Activated naive CD8-positive, alpha-beta T cell treated with anti-CD3 and anti-CD28 coated beads, Interleukin-2, amount 10 ng/mL, durations not matched to agents 7 days and 5 days (primary cell): ENCODE results near the gene CPM. TPM values are rescaled to one million over a fixed set of nuclear protein-coding genes. Genes with fewer than 3 reads are reported as not detected.

ENCODE experiments used
- ATAC-seq: fragments of 150-1000 bp; cut with Tn5 transposase; one replicate; pipeline ENCODE4 v1.10.0; 2021; ENCODE audit warnings: low read depth, moderate library complexity
- POLR2A ChIA-PET: fragments of 350-600 bp; sonication (Branson Sonifier 250); formaldehyde crosslinking; loops from one replicate; lab custom pipeline; 2021; ENCODE audit warnings: antibody characterized with exemption; lab: Charles Lee
- DNase-seq: peaks from one replicate; pipeline ENCODE4 v3.0.0; 2021
- H3K27ac Mint-ChIP-seq: one replicate; pipeline ENCODE4 v1.8.0; 2022; ENCODE audit warnings: mild to moderate bottlenecking, mixed read lengths
- H3K27me3 Mint-ChIP-seq: one replicate; pipeline ENCODE4 v1.8.0; 2022; ENCODE audit warnings: mild to moderate bottlenecking, moderate library complexity, mixed read lengths
- H3K36me3 Mint-ChIP-seq: one replicate; pipeline ENCODE4 v1.8.0; 2021; ENCODE audit warnings: mild to moderate bottlenecking, mixed read lengths
- H3K4me1 Mint-ChIP-seq: one replicate; pipeline ENCODE4 v1.8.0; 2021; ENCODE audit warnings: mixed read lengths
- H3K4me3 Mint-ChIP-seq: one replicate; pipeline ENCODE4 v1.8.0; 2022; ENCODE audit warnings: mild to moderate bottlenecking, moderate library complexity, mixed read lengths
- H3K9me3 Mint-ChIP-seq: one replicate; pipeline ENCODE4 v1.8.0; 2021; ENCODE audit warnings: mixed read lengths
- total RNA-seq, 2 experiments: library from RNA; stranded (reverse); gene quantifications; one replicate each; pipeline ENCODE4 v1.2.3, GENCODE V29; 2021

CPM gene
- total RNA-seq, 2 experiments from 2014 or later, result 1.2 to 1.6 TPM

DNA sequence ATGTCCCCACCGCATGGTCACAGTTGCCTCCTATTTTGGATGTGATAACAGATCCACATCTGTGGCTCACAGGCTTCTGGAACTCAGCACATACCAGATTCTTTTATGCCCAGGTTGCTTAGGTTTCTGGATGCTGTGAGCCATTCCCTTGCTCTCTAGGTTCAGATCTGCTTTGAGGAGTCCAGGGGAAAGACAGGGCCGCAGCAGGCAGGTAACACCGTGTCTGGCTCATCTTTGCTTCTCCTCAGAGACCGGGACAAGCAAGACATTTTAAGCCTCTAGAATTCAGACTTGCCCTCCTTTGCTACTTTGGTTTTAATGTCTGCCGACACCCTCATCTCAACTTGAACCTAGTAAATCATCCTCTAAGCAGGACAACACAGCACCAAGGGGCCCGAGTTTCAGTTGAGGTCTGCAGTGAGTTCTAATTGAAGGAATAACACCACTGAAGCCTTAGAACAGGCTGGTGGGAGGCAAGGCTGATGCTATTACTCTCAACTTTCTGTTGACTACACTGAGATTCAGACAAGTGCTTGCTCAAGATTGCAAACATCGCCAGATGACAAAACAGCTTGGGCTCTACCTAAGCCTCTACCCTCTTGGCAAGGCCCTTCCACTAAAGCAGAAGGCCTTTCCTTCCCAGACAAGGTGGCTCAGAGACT lies 69.7 kb downstream of the CPM start:
- POLR2A ChIA-PET, result no interaction called here
- ATAC-seq, result no peak
- Mint-ChIP-seq H3K9me3 (no peaks in the 10 kb centered on the region), H3K27ac (no peak overlapping the region), H3K27me3 (no peaks in the 10 kb centered on the region), H3K4me3 (no peak overlapping the region), H3K4me1 (no peaks in the 10 kb centered on the region), H3K36me3 (no peaks in the 10 kb centered on the region)
- DNase-seq, result no peak

DNA sequence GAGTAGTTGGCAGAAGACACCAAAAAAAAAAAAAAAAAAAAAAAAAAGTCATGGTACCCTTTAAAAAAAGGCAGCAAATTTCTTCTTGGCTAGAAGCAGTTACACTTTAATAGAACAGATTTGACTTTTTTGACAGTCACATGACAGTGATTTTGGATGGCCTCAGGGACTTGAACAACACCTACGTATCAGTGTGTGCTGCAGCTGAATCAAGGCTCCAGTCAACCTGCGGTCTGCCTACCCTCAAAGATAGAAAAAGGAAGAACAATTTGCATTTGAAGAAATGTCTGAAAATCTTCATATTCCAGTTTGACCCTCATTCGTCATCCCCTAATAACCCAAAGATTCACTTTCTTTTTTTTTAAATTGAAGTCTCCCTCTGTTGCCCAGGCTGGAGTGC lies 71.1 kb downstream of the CPM start:
- Mint-ChIP-seq H3K27ac (no peak overlapping the region), H3K9me3 (no peaks in the 10 kb centered on the region), H3K4me3 (no peak overlapping the region), H3K4me1 (no peaks in the 10 kb centered on the region), H3K27me3 (peaks cover 4% of the 10 kb centered on the region), H3K36me3 (no peaks in the 10 kb centered on the region)
- no peak for ATAC-seq
- no peak for DNase-seq
- POLR2A ChIA-PET, result no interaction called here

DNA sequence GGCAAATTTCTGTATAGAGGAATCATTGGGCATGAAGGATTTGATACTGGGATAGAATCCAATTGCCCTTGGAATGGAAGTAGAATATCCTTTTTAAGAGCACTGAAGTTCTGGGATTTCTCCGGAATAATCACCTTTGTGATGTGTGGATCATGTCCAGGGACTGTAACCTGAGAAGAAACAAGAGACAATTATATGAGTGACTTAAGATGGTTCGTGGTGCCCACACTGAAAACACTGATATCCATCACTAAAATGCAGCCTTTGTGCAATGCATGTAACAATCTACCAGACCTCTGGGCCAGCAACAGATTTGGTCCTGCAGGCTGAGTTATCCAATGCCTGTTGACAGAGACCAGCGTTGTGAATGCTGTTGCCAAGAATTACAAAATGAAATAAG lies 76.5 kb downstream of the CPM start:
- POLR2A ChIA-PET, result no interaction called here
- no peaks in the 10 kb centered on the region for H3K36me3 Mint-ChIP-seq
- H3K27ac Mint-ChIP-seq, result no peak overlapping the region
- H3K9me3 Mint-ChIP-seq, result no peaks in the 10 kb centered on the region
- no peak for DNase-seq
- H3K4me3 Mint-ChIP-seq, result no peak overlapping the region
- peaks cover 9% of the 10 kb centered on the region for H3K27me3 Mint-ChIP-seq
- ATAC-seq, result no peak
- H3K4me1 Mint-ChIP-seq, result no peaks in the 10 kb centered on the region

DNA sequence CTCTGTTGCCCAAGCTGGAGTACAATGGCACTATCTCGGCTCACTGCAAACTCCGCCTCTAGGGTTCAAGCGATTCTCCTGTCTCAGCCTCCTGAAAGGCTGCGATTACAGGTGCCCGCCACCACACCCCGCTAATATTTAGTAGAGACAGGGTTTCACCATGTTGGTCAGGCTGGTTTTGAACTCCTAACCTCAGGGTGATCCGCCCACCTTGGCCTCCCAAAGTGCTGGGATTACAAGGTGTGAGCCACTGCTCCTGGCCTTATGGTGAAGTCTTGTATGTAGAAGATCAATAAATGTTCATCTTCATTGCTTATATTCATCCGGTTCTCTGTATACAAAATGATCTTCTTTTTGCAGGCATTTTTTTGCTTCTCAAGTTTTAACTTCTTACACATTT lies 77.2 kb downstream of the CPM start:
- H3K27ac Mint-ChIP-seq, result no peak overlapping the region
- no peaks in the 10 kb centered on the region for H3K36me3 Mint-ChIP-seq
- no peak overlapping the region for H3K4me3 Mint-ChIP-seq
- no peaks in the 10 kb centered on the region for H3K4me1 Mint-ChIP-seq
- no peak for ATAC-seq
- DNase-seq, result no peak
- H3K9me3 Mint-ChIP-seq, result no peaks in the 10 kb centered on the region
- H3K27me3 Mint-ChIP-seq, result peaks cover 9% of the 10 kb centered on the region
- POLR2A ChIA-PET, result no interaction called here

DNA sequence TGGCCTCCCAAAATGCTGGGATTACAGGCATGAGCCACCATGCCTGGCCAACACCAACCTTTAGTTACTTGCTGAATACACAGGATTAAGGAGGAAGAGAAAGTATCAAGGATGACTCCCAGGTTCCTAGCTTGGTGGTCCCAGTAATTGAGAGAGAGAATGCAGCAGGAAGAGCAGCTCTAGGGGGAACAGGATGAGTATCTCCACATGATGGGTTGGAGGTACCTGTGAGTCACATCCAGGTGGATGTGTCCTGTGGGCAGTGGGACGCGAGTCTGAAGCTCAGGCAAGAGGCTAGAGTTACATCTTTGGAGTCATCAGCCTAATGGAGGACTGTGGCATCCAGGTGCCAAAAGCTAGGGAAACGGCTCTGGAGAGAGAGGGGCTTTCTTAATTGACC lies 77.9 kb downstream of the CPM start:
- H3K9me3 Mint-ChIP-seq, result no peaks in the 10 kb centered on the region
- no peaks in the 10 kb centered on the region for H3K4me1 Mint-ChIP-seq
- H3K4me3 Mint-ChIP-seq, result no peak overlapping the region
- peaks cover 9% of the 10 kb centered on the region for H3K27me3 Mint-ChIP-seq
- POLR2A ChIA-PET, result no interaction called here
- no peaks in the 10 kb centered on the region for H3K36me3 Mint-ChIP-seq
- ATAC-seq, result no peak
- no peak for DNase-seq
- no peak overlapping the region for H3K27ac Mint-ChIP-seq

DNA sequence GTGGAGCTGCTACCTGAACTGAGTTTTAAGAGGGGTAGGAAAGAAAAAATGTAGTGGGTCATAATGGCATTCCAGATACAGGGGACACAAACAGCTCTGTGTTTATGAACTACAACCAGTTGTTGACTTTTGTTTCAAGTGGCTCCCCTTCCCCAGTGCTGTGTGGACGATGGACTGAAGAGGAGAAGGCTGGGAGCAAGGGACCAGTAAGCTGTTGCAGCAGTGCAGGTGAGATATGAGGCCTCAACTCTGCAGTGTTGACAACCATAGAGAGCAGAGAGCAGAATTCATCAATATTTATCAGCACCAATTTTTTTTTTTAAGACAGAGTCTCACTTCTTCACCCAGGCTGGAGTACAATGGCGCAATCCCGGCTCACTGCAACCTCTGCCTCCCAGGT lies 78.4 kb downstream of the CPM start:
- Mint-ChIP-seq H3K36me3 (no peaks in the 10 kb centered on the region), H3K4me3 (no peak overlapping the region), H3K27me3 (peaks cover 9% of the 10 kb centered on the region), H3K9me3 (no peaks in the 10 kb centered on the region), H3K4me1 (no peaks in the 10 kb centered on the region), H3K27ac (no peak overlapping the region)
- ATAC-seq (no peak), DNase-seq (no peak)
- POLR2A ChIA-PET, result no interaction called here

DNA sequence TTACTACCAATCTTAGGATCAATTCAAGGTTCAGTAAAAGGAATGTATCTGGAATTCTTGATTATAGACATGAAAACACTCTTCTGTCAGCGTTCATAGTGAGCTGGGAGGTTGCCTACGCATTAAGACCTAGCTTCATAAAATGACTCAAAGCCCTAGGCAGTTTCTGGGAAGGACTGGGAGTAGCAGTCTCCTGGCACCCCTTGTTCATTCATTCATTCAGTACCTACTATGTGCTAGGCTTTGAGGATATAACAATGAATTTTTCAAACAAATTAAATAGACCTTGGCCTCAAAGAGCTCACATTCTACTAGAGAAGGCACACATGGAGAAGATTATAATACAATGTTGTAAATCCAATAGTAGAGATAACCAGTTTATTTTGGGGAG lies 78.9 kb downstream of the CPM start:
- DNase-seq, result no peak
- no peak for ATAC-seq
- no peaks in the 10 kb centered on the region for H3K4me1 Mint-ChIP-seq
- H3K27me3 Mint-ChIP-seq, result peaks cover 9% of the 10 kb centered on the region
- no peaks in the 10 kb centered on the region for H3K9me3 Mint-ChIP-seq
- no peaks in the 10 kb centered on the region for H3K36me3 Mint-ChIP-seq
- POLR2A ChIA-PET, result no interaction called here
- no peak overlapping the region for H3K4me3 Mint-ChIP-seq
- H3K27ac Mint-ChIP-seq, result no peak overlapping the region

DNA sequence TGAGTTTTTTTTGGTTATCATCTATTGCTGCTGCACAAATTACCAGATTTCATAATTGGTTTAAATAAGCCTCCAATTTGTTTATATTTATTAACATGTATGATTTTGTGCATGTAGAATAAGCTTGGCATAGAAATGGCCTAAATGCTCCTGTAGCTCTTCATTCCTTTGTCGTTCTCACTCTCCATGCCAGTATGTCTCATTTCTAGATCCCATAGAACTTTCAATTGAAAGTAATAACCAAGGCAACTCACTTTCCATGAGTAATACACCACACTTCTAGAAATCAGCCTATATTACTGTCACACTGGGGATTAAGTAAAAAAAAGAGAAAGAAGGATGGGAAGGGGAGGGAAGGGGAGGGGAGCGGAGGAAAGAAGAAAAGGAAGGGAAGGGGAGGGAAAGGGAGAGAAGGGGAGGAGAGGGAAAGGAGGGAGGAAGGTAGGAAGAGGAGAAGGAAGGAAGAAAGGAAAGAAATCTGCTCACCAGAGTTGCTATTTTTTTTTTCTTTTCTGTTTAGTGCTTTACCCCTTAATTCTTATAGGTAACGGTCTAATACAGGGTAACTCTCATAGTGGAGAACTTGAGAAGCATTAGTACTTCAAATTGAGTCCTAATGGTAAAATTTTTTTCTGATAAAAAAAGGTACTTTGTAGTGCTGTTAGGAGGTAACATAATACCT lies 79.4 kb downstream of the CPM start:
- no peaks in the 10 kb centered on the region for H3K36me3 Mint-ChIP-seq
- H3K4me3 Mint-ChIP-seq, result no peak overlapping the region
- DNase-seq, result no peak
- POLR2A ChIA-PET, result no interaction called here
- no peak overlapping the region for H3K27ac Mint-ChIP-seq
- no peaks in the 10 kb centered on the region for H3K9me3 Mint-ChIP-seq
- peaks cover 9% of the 10 kb centered on the region for H3K27me3 Mint-ChIP-seq
- no peak for ATAC-seq
- no peaks in the 10 kb centered on the region for H3K4me1 Mint-ChIP-seq

DNA sequence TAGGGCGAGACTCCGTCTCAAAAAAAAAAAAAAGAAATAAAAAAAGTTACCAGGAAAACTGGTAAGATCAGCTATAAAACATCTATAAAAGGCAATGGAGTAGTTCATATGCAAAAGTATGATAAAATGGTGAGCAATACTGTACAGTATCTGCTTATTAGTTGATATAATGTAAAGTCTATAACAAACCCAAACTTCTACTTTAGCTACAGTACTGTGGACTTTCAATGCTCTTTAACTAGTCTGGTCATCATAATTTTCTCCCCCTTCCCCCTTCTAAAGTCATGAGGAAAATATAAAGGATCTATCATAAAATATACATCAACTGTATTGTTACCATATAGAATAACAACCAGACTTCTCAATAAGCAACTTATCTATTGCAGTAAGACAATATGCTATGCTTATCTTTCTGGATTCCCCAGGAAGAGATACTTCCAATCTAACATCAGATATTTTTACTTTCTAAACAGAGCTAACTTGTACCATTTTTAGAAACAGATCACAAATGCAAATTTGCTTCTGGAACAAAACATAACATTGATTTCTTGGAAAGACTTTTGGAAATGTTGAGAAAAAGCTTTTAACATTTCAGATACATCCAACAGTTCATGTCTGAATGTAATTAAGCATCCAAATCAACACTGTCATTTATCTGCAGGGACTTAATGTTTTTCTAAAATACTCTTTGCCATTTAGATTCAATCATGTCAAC lies 81.2 kb downstream of the CPM start:
- DNase-seq (no peak), ATAC-seq (no peak)
- H3K36me3 Mint-ChIP-seq, result no peaks in the 10 kb centered on the region
- H3K4me1 Mint-ChIP-seq, result no peaks in the 10 kb centered on the region
- H3K9me3 Mint-ChIP-seq, result no peaks in the 10 kb centered on the region
- peaks cover 5% of the 10 kb centered on the region for H3K27me3 Mint-ChIP-seq
- POLR2A ChIA-PET, result no interaction called here
- H3K27ac Mint-ChIP-seq, result no peak overlapping the region
- no peak overlapping the region for H3K4me3 Mint-ChIP-seq

DNA sequence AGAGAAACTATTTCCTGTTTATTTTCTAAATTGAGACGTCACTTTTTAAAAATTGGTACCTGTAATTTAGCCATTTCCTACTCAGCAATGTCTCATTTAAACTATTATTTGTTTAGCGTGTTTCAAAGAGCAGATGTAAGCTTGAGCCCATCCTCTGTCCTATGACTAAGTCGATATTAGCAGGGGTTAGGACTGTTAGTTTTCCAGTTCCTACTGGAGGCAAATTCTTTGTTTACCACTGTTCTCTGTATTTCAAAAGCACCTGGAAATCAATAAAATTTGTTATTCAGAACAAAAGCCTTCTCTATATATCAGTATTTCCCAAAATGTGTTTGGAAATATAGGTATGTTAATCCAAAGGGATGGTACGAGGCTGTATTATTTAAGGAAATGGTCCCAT lies 82.6 kb downstream of the CPM start:
- Mint-ChIP-seq H3K4me3 (no peak overlapping the region), H3K27me3 (peaks cover 5% of the 10 kb centered on the region), H3K4me1 (no peaks in the 10 kb centered on the region), H3K27ac (no peak overlapping the region), H3K36me3 (no peaks in the 10 kb centered on the region), H3K9me3 (no peaks in the 10 kb centered on the region)
- no peak for ATAC-seq
- POLR2A ChIA-PET, result no interaction called here
- DNase-seq, result no peak

DNA sequence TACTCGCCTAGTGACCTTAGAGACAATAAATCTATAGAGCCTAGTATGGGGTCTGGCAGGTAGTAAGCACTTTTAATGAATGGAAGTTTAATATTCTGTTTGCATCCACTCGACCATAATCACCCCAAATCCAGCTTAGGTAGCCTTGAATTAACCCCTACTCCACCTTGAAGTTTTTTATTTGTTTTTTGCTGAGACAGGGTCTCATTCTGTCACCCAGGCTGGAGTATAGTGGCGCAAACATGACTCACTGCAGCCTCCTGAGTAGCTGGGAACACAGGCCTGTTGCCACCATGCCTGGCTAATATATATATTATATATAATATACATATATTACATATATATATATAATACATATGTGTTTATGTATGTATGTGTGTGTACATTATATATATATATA lies 86.2 kb downstream of the CPM start:
- POLR2A ChIA-PET, result no interaction called here
- Mint-ChIP-seq H3K27me3 (no peaks in the 10 kb centered on the region), H3K27ac (no peak overlapping the region), H3K4me1 (peaks cover 2% of the 10 kb centered on the region), H3K36me3 (peaks cover 13% of the 10 kb centered on the region), H3K4me3 (no peak overlapping the region), H3K9me3 (no peaks in the 10 kb centered on the region)
- ATAC-seq (no peak), DNase-seq (no peak)

DNA sequence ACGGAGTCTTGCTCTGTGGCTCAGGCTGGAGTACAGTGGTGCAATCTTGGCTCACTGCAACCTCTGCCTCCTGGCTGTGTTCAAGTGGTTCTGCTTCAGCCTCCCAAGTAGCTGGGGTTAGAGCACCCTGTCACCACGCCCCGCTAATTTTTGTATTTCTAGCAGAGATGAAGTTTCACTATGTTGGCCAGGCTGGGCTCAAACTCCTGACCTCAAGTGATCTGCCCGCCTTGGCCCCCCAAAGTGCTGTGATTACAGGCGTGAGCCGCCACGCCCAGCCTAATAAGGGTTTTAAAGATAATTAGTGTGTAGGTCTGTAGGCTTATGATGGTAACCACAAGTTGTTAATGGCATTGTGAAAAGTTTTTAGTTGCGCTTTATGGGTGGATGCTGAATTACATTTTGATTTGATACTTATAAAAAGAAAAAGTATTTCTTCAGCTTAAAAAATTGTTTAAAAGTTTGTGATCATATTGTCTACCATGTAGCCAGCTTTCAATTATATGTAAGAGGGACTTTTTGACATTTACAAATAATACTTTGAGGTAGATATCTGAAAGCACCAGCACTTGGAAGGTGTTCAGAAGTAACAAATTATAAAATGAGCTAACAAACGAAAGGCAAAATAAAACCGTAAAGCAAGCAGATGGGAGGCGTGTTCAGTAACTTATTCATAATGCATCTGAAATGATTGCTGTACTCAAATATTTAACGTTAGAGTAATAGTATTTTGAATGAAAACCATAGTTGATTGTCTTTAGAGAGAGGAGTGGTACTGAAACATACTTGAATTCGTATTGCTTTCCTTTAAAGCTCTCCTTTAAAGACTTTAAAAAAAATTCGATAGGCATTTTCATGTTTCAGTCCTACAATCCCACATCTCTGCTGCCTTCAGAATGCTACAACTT lies 87.9 kb downstream of the CPM start:
- Mint-ChIP-seq H3K4me3 (no peak overlapping the region), H3K9me3 (no peaks in the 10 kb centered on the region), H3K36me3 (peaks cover 17% of the 10 kb centered on the region), H3K4me1 (peaks cover 2% of the 10 kb centered on the region), H3K27me3 (no peaks in the 10 kb centered on the region), H3K27ac (no peak overlapping the region)
- no peak for DNase-seq
- no peak for ATAC-seq
- POLR2A ChIA-PET, result interaction anchor here (0.5 to 0.6 kb wide), 2 partner anchors 15 to 48 kb away, joined by 3 to 4 read pairs; no protein-coding TSS in a partner anchor

DNA sequence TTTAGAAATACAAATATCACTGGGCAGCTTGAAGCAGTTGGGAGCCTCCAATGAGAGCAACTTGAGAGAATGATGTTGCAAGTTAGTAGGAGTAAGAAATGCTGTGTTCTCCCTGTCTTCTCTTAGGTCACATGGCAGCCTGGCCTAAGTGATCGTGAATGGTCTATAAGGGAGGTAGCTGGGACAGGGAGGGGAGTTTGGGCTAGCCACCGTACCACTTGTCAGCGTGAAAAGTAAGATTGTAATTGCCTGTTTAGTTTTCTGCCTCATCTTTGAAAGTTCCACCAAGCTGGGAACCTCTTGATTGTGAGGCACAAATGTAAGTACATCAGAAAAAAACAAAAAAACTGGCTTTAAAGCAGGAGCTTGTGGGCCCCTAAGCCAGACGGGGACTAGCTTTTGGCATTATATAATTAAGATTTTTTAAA lies 88.6 kb downstream of the CPM start:
- DNase-seq, result no peak
- Mint-ChIP-seq H3K36me3 (peaks cover 19% of the 10 kb centered on the region), H3K27ac (no peak overlapping the region), H3K4me1 (peaks cover 3% of the 10 kb centered on the region), H3K4me3 (no peak overlapping the region), H3K27me3 (no peaks in the 10 kb centered on the region), H3K9me3 (no peaks in the 10 kb centered on the region)
- POLR2A ChIA-PET, result interaction anchor here (0.5 kb wide), 1 partner anchor 14 kb away, joined by 3 read pairs; no protein-coding TSS in a partner anchor
- ATAC-seq, result no peak
